H1 (cell line): ENCODE data around the gene AGAP1. TPM values are rescaled to one million over a fixed set of nuclear protein-coding genes. Genes with fewer than 3 reads are reported as not detected.

Experiments used
- E2F6 ChIP-seq: IDR thresholded peaks from 2 replicates; pipeline ENCODE4 v1.6.1; 2012; ENCODE audit warnings: inconsistent platforms
- YY1 ChIP-seq: IDR thresholded peaks from 2 replicates; pipeline ENCODE4 v1.6.1; 2011; ENCODE audit warnings: low read depth, mild to moderate bottlenecking, low read length
- polyA plus RNA-seq, 7 experiments: library from polyadenylated mRNA; depleted of rRNA in 3 of 7; stranded (reverse) in 5 of 7; unstranded in 2 of 7; fragments of >200 nt in 5 of 7; fragments of 200-250 nt in 2 of 7; gene quantifications; 1 replicate in 5 of 7; 2 replicates in 1 of 7; 4 replicates in 1 of 7; pipeline versions ENCODE4 v1.2.1 to v1.2.3, GENCODE V29; 2011 to 2013; ENCODE audit warnings: missing spikeins in 2 of 7, mixed read lengths in 2 of 7
- total RNA-seq: library from RNA; stranded (reverse); fragmentation: NEBNext Ultra II Directional; extraction: Animal tissue kit (Norgen Biotek cat#: 25700); gene quantifications from 2 replicates; pipeline ENCODE4 v1.2.1, GENCODE V29; 2021
- TF ChIP-seq, protein P1 (sequence below): fragments of 300-600 bp; sonication (generic); IDR thresholded peaks from 2 replicates; pipeline ENCODE4 v1.7.1; 2012; ENCODE audit warnings: low read length, moderate library complexity, mild to moderate bottlenecking, inconsistent platforms; ENCODE audit not compliant: insufficient replicate concordance
- TF ChIP-seq, protein P2 (sequence below): IDR thresholded peaks from 2 replicates; pipeline ENCODE4 v1.6.1; 2012; ENCODE audit warnings: inconsistent platforms

AGAP1 gene
- total and polyA plus RNA-seq, 2 of the 8 experiments (the other 6 are each of a cell fraction or from before 2014, with no cell fraction given) = 18.1 to 39.4 TPM

- TF ChIP-seq, protein P1, sequence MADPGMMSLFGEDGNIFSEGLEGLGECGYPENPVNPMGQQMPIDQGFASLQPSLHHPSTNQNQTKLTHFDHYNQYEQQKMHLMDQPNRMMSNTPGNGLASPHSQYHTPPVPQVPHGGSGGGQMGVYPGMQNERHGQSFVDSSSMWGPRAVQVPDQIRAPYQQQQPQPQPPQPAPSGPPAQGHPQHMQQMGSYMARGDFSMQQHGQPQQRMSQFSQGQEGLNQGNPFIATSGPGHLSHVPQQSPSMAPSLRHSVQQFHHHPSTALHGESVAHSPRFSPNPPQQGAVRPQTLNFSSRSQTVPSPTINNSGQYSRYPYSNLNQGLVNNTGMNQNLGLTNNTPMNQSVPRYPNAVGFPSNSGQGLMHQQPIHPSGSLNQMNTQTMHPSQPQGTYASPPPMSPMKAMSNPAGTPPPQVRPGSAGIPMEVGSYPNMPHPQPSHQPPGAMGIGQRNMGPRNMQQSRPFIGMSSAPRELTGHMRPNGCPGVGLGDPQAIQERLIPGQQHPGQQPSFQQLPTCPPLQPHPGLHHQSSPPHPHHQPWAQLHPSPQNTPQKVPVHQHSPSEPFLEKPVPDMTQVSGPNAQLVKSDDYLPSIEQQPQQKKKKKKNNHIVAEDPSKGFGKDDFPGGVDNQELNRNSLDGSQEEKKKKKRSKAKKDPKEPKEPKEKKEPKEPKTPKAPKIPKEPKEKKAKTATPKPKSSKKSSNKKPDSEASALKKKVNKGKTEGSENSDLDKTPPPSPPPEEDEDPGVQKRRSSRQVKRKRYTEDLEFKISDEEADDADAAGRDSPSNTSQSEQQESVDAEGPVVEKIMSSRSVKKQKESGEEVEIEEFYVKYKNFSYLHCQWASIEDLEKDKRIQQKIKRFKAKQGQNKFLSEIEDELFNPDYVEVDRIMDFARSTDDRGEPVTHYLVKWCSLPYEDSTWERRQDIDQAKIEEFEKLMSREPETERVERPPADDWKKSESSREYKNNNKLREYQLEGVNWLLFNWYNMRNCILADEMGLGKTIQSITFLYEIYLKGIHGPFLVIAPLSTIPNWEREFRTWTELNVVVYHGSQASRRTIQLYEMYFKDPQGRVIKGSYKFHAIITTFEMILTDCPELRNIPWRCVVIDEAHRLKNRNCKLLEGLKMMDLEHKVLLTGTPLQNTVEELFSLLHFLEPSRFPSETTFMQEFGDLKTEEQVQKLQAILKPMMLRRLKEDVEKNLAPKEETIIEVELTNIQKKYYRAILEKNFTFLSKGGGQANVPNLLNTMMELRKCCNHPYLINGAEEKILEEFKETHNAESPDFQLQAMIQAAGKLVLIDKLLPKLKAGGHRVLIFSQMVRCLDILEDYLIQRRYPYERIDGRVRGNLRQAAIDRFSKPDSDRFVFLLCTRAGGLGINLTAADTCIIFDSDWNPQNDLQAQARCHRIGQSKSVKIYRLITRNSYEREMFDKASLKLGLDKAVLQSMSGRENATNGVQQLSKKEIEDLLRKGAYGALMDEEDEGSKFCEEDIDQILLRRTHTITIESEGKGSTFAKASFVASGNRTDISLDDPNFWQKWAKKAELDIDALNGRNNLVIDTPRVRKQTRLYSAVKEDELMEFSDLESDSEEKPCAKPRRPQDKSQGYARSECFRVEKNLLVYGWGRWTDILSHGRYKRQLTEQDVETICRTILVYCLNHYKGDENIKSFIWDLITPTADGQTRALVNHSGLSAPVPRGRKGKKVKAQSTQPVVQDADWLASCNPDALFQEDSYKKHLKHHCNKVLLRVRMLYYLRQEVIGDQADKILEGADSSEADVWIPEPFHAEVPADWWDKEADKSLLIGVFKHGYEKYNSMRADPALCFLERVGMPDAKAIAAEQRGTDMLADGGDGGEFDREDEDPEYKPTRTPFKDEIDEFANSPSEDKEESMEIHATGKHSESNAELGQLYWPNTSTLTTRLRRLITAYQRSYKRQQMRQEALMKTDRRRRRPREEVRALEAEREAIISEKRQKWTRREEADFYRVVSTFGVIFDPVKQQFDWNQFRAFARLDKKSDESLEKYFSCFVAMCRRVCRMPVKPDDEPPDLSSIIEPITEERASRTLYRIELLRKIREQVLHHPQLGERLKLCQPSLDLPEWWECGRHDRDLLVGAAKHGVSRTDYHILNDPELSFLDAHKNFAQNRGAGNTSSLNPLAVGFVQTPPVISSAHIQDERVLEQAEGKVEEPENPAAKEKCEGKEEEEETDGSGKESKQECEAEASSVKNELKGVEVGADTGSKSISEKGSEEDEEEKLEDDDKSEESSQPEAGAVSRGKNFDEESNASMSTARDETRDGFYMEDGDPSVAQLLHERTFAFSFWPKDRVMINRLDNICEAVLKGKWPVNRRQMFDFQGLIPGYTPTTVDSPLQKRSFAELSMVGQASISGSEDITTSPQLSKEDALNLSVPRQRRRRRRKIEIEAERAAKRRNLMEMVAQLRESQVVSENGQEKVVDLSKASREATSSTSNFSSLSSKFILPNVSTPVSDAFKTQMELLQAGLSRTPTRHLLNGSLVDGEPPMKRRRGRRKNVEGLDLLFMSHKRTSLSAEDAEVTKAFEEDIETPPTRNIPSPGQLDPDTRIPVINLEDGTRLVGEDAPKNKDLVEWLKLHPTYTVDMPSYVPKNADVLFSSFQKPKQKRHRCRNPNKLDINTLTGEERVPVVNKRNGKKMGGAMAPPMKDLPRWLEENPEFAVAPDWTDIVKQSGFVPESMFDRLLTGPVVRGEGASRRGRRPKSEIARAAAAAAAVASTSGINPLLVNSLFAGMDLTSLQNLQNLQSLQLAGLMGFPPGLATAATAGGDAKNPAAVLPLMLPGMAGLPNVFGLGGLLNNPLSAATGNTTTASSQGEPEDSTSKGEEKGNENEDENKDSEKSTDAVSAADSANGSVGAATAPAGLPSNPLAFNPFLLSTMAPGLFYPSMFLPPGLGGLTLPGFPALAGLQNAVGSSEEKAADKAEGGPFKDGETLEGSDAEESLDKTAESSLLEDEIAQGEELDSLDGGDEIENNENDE = no peak
- TF ChIP-seq E2F6 (peak; percentile 76), YY1 (0 out of 2 replicates have a peak, but pooled peaks have one; percentile 37)
- TF ChIP-seq, protein P2, sequence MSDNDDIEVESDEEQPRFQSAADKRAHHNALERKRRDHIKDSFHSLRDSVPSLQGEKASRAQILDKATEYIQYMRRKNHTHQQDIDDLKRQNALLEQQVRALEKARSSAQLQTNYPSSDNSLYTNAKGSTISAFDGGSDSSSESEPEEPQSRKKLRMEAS = peak; percentile 75
Observed at GRCh38 chr2:236162882-236163470, 669.1 kb downstream of the AGAP1 start (continued).
